ENCODE measurements around the gene GASK1A. TPM values are rescaled to one million over a fixed set of nuclear protein-coding genes. Genes with fewer than 3 reads are reported as not detected.

The GASK1A gene
- total and polyA plus RNA-seq, 10 of the 15 experiments (the other 5 are each of a cell fraction or from before 2014, with no cell fraction given), result 0.18 TPM; not detected in 9

DNA sequence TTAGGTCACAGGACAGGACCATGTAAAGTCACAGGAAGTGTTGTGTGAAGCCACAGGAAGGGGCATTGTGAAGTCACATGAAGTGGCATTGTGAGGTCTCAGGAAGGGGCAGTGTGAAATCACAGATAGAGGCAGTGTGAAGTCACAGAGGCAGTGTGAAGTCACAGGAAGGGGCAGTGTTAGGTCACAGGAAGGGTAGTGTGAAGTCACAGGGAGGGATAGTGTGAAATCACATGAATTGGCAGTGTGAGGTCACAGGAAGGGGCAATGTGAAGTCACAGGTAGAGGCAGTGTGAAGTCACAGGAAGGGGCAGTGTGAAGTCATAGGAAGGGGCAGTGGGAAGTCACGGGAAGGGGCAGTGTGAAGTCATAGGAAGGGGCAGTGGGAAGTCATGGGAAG lies 37.9 kb downstream of the GASK1A start (continued):
- no peak for TF ChIP-seq SUPT20H (IDR thresholded peaks at IDR 0.05; ENCODE audit: borderline replicate concordance, control insufficient read depth, low read depth, low read length)
- TF ChIP-seq PAX5 (IDR thresholded peaks at IDR 0.05; ENCODE audit: borderline replicate concordance, low read depth, low read length), result no peak
- no peak for TF ChIP-seq EGR1 (IDR thresholded peaks at IDR 0.05; ENCODE audit: borderline replicate concordance in 1 of 2, low read depth in 2 of 2, low read length in 2 of 2)
- TF ChIP-seq ZZZ3 (IDR thresholded peaks at IDR 0.05; ENCODE audit: control insufficient read depth, insufficient read length, low read depth), result no peak
- TF ChIP-seq TBL1XR1 (IDR thresholded peaks at IDR 0.05; ENCODE audit: low read depth, low read length), result no peak
- TF ChIP-seq NFYB (IDR thresholded peaks at IDR 0.05; ENCODE audit: insufficient read depth, low read depth, low read length), result no peak
- no peak for TF ChIP-seq POLR2AphosphoS5 (IDR thresholded peaks at IDR 0.05; ENCODE audit: low read length)
- no peak for TF ChIP-seq SMAD5 (IDR thresholded peaks at IDR 0.05; ENCODE audit: low read depth)
- TF ChIP-seq SMC3 (IDR thresholded peaks at IDR 0.05; ENCODE audit: borderline replicate concordance, low read length), result no peak

GRCh38 chr3:43017593-43018195 lies 38.6 kb downstream of the GASK1A start:
- Histone ChIP-seq H3K4me2 (ENCODE audit: control insufficient read depth, insufficient read depth) (no peak overlapping the region), H3K9ac (ENCODE audit: control insufficient read depth, insufficient read depth, low read length) (no peak overlapping the region), H3K27me3 (replicated peaks in 1 of 2; ENCODE audit: control insufficient read depth in 2 of 2, insufficient read depth in 2 of 2, low read length in 1 of 2) (no peaks in the 10 kb centered on the region), H3K9me3 (replicated peaks; ENCODE audit: control insufficient read depth, insufficient read depth, low read length) (peaks cover 18% of the 10 kb centered on the region; the same call in 2 of the 3 replicates), H2AFZ (ENCODE audit: control insufficient read depth, low read depth, low read length) (no peak overlapping the region), H3K27ac (ENCODE audit: control insufficient read depth, insufficient read depth) (no peak overlapping the region), H3K36me3 (ENCODE audit: control insufficient read depth in 2 of 2, insufficient read depth in 2 of 2, low read length in 1 of 2) (no peaks in the 10 kb centered on the region), H3K4me3 (no peak overlapping the region), H3K79me2 (ENCODE audit: control insufficient read depth, insufficient read depth, low read length) (no peaks in the 10 kb centered on the region), H3K4me1 (ENCODE audit: control insufficient read depth, insufficient read depth, low read length) (no peaks in the 10 kb centered on the region), H4K20me1 (ENCODE audit: control insufficient read depth, insufficient read depth) (no peaks in the 10 kb centered on the region)
- POLR2A ChIA-PET, result no interaction called here
- in situ Hi-C loops (cut with MboI), result no loop called here
- intact Hi-C loops (cut with micrococcal nuclease; ENCODE audit: unreplicated experiment), result no loop called here
- SMC1A ChIA-PET (ENCODE audit: uncharacterized antibody, unreplicated experiment), result interaction anchor here (1.3 kb wide), 1 partner anchor 17 kb away, joined by 3 read pairs; no protein-coding TSS in a partner anchor
- CTCF ChIA-PET, result no interaction called here
- DNase-seq (ENCODE audit: low read depth, low spot score) (no peak), ATAC-seq (no peak), FAIRE-seq (no peak)
- BruUV-seq (replicated peaks), result no TSS peak
- 32% methylated on average over 9 of the region's 9 CpGs for WGBS (ENCODE audit: insufficient coverage, insufficient replicate concordance, low lambda C conversion rate, missing lambda C conversion rate)
- RAD21 ChIA-PET (ENCODE audit: unreplicated experiment), result no interaction called here
- TF ChIP-seq RAD21 (IDR thresholded peaks at IDR 0.05; ENCODE audit: insufficient read depth, low read depth, low read length), result no peak
- no peak for TF ChIP-seq CHD2 (IDR thresholded peaks at IDR 0.05; ENCODE audit: borderline replicate concordance, low read depth, low read length)
- TF ChIP-seq NR2C2 (IDR thresholded peaks at IDR 0.05; ENCODE audit: borderline replicate concordance, control insufficient read depth, insufficient read length, low read depth), result no peak
- no peak for TF ChIP-seq SMARCA5 (IDR thresholded peaks at IDR 0.05)
- no peak for TF ChIP-seq HDAC6 (IDR thresholded peaks at IDR 0.05; ENCODE audit: unreplicated experiment)
- no peak for TF ChIP-seq BACH1 (IDR thresholded peaks at IDR 0.05; ENCODE audit: borderline replicate concordance)
- no peak for TF ChIP-seq IRF5 (IDR thresholded peaks at IDR 0.05; ENCODE audit: borderline replicate concordance)
- TF ChIP-seq NFYA (IDR thresholded peaks at IDR 0.05; ENCODE audit: borderline replicate concordance, low read depth, low read length), result no peak
- no peak for TF ChIP-seq MEF2B (IDR thresholded peaks at IDR 0.05; ENCODE audit: partially characterized antibody, poor library complexity, severe bottlenecking)
- TF ChIP-seq POU2F2 (IDR thresholded peaks at IDR 0.05; ENCODE audit: borderline replicate concordance, low read depth, low read length), result no peak
- no peak for TF ChIP-seq DPF2 (IDR thresholded peaks at IDR 0.05)
- TF ChIP-seq USF2 (IDR thresholded peaks at IDR 0.05; ENCODE audit: borderline replicate concordance, low read depth, low read length), result no peak

All from GM12878 (cell line).